NK-92 (cell line): Measurements from ENCODE around the gene IER5L.

Experiments used
- DNase-seq: peaks from one replicate; lab custom pipeline; 2025; ENCODE audit not compliant: unreplicated experiment; lab: John Stamatoyannopoulos, UW

The IER5L gene

GRCh38 chr9:129182122-129182521 is 4.1 kb upstream of the IER5L start:
- DNase-seq = no peak

DNA sequence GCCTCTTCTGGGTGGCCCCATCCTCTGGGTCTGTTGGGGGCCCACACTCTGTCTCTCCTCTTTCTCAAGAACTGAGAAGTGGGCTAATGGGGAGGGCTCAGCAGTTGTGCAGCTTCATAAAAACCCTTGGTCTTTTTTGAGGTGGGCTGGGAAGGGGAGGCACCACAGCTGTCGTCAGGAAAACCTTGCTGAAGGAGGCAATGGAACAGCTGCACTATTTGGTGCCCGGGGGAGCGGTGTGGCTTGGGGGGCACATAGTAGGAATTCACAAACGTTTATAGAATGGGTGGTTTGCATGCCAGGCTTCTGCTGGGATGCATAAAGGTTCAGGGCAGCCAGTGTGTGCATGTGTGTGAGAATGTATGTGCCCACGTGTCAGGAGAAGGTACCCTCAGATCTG is 3.2 kb upstream of the IER5L start:
- DNase-seq = no peak

DNA sequence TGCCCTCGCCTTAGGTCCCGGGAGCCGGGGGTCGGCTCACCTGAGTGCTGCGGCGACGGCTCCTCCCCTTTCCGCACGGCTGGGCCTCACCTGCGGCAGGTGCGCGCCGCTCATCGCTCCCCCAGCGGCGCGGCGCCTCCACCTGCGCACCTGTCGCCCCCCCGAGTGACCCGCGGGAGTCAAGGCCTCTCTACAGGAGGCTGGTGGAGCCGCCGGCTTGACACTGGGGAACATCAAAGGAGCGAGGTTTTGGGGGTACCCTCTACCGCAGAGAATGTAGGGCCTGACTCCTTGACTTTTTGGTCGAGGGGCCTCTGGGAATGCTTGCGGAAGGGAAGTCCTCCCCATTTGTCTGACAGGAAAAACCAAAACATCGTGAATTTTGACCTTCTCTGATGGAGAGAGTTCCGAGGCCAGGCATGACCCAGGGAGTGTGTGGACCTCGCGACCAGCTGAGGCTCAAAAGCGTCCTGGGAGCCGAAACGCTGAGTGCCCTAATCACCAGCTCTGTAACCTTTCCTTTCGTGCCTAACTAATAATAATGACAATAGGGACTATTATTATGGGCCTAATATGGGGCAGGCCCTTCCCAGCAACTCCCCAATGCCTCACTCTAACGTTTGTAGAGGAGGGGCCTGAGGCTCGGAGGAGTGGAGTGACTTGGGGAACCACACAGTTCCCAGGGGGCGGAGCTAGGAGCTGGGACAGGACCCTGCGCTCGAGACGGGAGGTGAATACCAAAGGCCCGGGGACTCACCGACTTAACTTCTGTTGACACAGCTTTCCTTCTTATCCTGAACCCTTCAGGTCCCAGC is 714 bp upstream of the IER5L start:
- no peak for DNase-seq

GRCh38 chr9:129177443-129177790 is 644 bp downstream of the IER5L start:
- DNase-seq = no peak

- no peak for DNase-seq
Observed at GRCh38 chr9:129176701-129177442, 1.2 kb downstream of the IER5L start.

DNA sequence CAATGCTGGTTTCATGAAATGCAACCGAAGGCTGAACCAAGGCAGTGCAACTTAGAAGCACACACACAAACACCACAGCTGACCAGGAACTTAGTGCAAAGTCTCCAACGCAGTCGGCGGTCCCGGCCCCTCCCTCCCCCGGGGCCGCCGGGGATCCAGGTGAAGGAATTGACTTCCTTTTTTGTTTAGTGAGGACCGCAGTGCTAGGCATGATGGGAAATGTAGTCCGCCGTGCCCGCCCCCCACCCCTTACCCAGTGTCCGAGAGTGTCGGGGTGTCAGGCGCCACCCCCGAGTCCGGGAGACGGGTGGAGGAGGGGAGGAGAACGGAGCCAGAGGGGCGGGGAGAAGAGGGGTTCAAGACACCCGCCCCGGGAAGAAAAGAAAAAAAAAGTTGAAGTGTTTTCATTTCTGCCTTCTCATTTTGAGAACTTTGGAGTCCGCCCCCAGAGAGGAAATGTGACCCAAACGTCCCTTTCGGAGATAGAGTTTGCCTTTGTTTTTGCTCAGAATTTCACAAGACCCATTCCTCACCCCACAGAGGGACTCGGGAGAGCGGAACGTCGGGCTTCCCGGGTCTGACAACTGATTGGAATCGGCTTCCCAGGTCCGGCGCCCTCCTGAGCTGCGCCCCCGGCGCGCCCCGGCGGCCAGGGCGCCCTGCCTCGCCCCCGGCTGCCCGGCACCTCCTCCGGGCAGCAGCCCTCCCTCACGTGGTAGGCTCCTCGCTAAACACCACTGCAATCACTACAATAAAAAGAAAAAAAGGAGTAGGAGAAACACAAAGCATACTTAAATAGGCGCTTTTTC is 2.0 kb downstream of the IER5L start:
- no peak for DNase-seq

DNA sequence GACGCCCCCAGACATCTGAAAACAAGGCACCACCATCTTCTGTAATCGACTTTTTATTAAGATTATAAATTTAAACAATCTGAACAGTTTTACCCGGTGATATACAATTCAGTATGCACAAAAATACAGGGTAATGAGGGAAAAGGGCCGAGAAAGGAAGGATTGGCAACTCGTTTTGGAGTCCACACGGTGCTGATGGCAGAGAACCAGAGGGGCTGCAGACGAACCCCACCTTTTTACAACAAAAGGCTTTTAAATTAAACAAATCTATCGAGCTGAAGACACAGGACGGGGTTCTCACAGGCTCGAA is 2.6 kb downstream of the IER5L start:
- no peak for DNase-seq

DNA sequence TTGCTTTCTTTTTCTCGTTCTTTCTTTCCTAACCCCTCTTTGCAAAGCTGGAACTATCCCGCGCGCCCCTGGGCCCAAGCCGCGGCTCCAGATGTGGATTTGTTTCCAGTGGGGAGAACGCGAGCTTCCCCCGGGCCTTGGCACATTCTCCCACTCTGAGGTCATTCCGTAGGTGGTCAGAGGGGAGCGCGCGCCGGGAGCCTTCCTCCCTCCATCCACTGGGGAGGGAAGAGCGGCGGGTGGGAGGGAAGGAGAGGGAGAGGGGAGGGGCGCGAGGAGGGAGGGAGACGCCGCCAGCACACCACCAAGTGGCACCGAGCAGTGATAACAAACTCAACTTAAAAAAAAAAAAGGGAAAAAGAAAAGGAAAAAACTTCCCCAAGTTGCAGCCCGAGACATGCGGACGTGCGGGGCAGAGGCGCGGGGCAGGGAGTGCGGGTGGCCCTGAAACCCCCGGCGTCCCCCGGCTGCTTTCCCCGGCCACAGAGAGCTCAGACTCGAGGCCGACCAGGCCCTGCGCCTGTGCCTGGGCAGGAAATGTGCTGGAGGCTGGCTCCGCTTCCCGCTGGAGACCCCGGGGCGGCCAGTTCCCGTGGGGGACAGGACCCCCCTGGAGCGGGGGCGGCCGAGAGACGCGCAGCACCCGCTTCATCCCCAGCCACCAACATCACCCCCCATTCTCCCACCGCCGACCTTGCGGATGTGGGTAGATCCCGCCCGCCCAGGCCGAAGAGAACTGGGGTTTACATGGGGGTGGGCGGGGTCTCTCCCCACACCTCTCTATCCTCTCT is 3.1 kb downstream of the IER5L start:
- DNase-seq = no peak

- DNase-seq = no peak
Observed at GRCh38 chr9:129174102-129174723, 3.8 kb downstream of the IER5L start.

- no peak for DNase-seq
Observed at GRCh38 chr9:129173296-129174101, 4.6 kb downstream of the IER5L start.

GRCh38 chr9:129172816-129173215 is 5.2 kb downstream of the IER5L start:
- no peak for DNase-seq

DNA sequence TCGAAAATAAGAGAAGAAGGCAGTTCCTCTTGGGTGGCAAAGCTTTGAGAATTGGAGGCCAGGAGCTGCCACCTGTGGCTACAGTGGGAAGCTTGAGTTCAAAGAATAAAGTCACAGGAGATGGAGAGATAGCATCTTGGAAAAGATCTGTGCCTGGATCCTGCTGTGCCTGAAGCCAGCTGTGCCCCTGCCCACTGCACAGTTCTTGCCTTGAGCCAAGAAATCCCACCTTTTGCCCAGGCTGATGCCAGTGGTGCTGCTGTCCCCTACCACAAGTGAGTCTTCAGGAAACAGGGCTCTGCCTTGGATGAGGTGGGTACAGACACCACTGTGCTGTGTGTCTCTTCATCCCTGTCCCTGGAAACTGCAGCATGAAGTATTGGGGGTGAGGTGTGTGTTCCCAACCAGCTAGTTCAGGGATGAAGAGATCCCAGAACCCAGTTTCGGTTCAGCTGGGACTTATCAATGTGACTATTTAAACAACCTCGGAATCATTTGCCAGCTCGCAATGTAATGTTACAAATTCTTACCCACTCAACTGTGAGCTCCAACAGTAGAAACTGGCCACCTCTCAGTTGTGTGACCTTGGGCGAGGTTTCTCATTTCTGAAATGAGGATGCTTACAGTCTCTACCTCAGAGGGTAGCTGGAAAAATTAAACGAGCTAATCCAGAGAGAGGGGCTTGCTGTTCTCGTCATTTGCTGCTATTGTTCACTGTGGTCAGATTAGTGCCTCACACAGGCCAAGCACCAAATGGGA is 5.9 kb downstream of the IER5L start:
- DNase-seq = no peak

GRCh38 chr9:129170229-129170628 is 7.8 kb downstream of the IER5L start:
- no peak for DNase-seq

- no peak for DNase-seq
Observed at GRCh38 chr9:129166623-129167557, 11.2 kb downstream of the IER5L start.

- DNase-seq = no peak
Observed at GRCh38 chr9:129165198-129165597, 12.9 kb downstream of the IER5L start.

DNA sequence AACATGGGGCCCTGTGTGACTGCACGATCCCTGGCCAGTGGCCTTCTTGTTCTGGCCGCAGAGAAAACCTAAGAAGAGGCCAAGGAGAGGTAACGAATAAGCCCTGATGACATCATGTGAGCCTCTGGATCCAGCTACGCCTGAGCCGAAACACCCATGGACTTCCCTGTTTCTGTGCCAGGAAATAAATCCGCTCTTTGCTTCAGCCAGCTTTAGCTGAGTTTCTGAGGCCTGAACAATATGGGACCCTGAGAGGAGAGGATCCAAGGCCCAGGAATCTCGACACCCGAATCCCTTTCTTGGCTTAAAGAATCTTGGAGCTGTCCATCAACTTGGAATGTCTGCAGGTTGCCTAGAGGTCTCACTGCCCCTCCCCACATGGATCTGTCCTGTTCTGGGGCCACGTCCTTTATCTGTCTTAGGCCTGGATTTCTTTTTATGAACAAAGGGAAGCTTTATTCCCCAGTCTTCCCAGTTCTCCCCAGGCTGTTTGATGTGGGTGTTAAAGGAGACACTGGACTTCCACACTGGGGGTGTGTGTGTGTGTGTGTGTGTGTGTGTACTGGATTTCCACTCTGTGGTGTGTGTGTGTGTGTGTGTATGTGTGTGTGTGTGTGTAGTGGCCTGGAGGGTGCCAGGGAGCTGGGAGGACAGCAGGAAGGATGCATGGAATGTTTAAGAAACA is 13.7 kb downstream of the IER5L start:
- no peak for DNase-seq

DNA sequence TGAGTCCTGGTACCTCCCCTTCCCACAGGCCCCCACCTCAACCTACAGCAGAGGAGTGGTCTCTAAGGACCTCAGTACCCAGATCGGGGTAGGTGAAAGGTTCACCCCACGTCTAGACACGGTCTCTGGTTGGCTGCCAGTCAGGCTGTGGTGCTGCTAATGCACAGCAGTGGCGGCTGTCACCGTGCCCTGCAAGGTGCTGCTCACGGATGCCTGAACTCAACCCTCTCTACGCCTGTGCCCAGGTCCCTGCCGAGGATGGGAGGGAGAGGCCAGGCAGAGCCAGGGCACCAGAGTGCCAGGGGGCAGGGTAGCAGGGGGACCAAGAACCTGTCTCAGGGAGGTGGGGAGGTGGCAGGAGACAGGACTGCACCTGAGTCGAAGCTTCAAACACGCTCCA is 14.3 kb downstream of the IER5L start:
- DNase-seq = no peak
